HepG2 (cell line): ENCODE data around the gene ZNF506. TPM values are rescaled to one million over a fixed set of nuclear protein-coding genes. Genes with fewer than 3 reads are reported as not detected.

Experiments
- CCDC6 ChIP-seq: sonication (generic); formaldehyde crosslinking; IDR thresholded peaks from 2 replicates; pipeline ENCODE4 v1.8.1; 2022; ENCODE audit warnings: mild to moderate bottlenecking, missing genetic modification reagents, moderate library complexity
- HMG20B ChIP-seq: conservative IDR thresholded peaks from 2 replicates; pipeline ENCODE4 v1.6.1; 2016; ENCODE audit warnings: missing genetic modification reagents, missing compliant biosample characterization
- ISX ChIP-seq: sonication (generic); formaldehyde crosslinking; conservative IDR thresholded peaks from 2 replicates; pipeline ENCODE4 v1.5.0; 2020; ENCODE audit warnings: missing genetic modification reagents
- PHB2 ChIP-seq: fragments of 450-650 bp; IDR thresholded peaks from 2 replicates; pipeline ENCODE4 v1.6.1; 2018; ENCODE audit not compliant: partially characterized antibody
- RBM39 ChIP-seq: fragments of 200-400 bp; formaldehyde crosslinking; IDR thresholded peaks from one replicate; pipeline ENCODE4 v1.6.1; 2018; ENCODE audit warnings: antibody characterized with exemption, mild to moderate bottlenecking, low read depth, low read length; ENCODE audit not compliant: poor library complexity, severe bottlenecking
- RFXANK ChIP-seq: IDR thresholded peaks from 2 replicates; pipeline ENCODE4 v1.6.1; 2016
- SYNCRIP ChIP-seq: fragments of 200-400 bp; formaldehyde crosslinking; IDR thresholded peaks from 2 replicates; pipeline ENCODE4 v1.6.1; 2018; ENCODE audit warnings: mild to moderate bottlenecking, low read depth, low read length; ENCODE audit not compliant: insufficient read depth
- YY1 ChIP-seq: IDR thresholded peaks from 2 replicates; pipeline ENCODE4 v1.6.1; 2011; ENCODE audit warnings: low read length, low read depth, moderate library complexity, mild to moderate bottlenecking; ENCODE audit not compliant: insufficient read depth, insufficient replicate concordance
- ZBTB46 ChIP-seq: sonication (generic); formaldehyde crosslinking; IDR thresholded peaks from 2 replicates; pipeline ENCODE4 v1.4.0; 2020; ENCODE audit warnings: mild to moderate bottlenecking, missing genetic modification reagents, borderline replicate concordance
- ZNF124 ChIP-seq: sonication (generic); formaldehyde crosslinking; IDR thresholded peaks from 2 replicates; pipeline ENCODE4 v1.4.0; 2020; ENCODE audit warnings: missing genetic modification reagents
- ZNF17 ChIP-seq: sonication (generic); formaldehyde crosslinking; IDR thresholded peaks from 2 replicates; pipeline ENCODE4 v1.5.0; 2020; ENCODE audit warnings: mild to moderate bottlenecking, missing genetic modification reagents
- ZNF678 ChIP-seq: sonication (generic); formaldehyde crosslinking; IDR thresholded peaks from 2 replicates; pipeline ENCODE4 v1.4.0; 2020; ENCODE audit warnings: mild to moderate bottlenecking, missing genetic modification reagents
- ZNF703 ChIP-seq: sonication (generic); formaldehyde crosslinking; IDR thresholded peaks from 2 replicates; pipeline ENCODE4 v1.5.1; 2020; ENCODE audit warnings: missing genetic modification reagents, mild to moderate bottlenecking, moderate library complexity, borderline replicate concordance
- ZNF772 ChIP-seq: sonication (generic); formaldehyde crosslinking; IDR thresholded peaks from 2 replicates; pipeline ENCODE4 v1.5.0; 2020; ENCODE audit warnings: mild to moderate bottlenecking, missing genetic modification reagents
- ZNF775 ChIP-seq: sonication (generic); formaldehyde crosslinking; IDR thresholded peaks from 2 replicates; pipeline ENCODE4 v1.4.0; 2020; ENCODE audit warnings: missing genetic modification reagents, mild to moderate bottlenecking, moderate library complexity, borderline replicate concordance
- polyA plus RNA-seq, 8 experiments: library from polyadenylated mRNA; depleted of rRNA in 3 of 8; stranded (reverse) in 7 of 8; unstranded in 1 of 8; fragments of >200 nt; fragmentation: Illumina TruSeq in 4 of 8; extraction: Trizol in 4 of 8; gene quantifications; 2 replicates each; pipeline versions ENCODE4 v1.2.1 to v1.2.3, GENCODE V29; 2011 to 2016; ENCODE audit warnings: low read depth in 4 of 8, missing spikeins in 1 of 8, mixed read lengths in 1 of 8; ENCODE audit not compliant: insufficient read depth in 1 of 8
- total RNA-seq, 5 experiments: library from RNA; depleted of rRNA; stranded (reverse); fragments of >200 nt; fragmentation: Illumina TruSeq; extraction: Trizol; gene quantifications; 2 replicates each; pipeline ENCODE4 v1.2.3, GENCODE V29; 2016; ENCODE audit warnings: low read depth in 1 of 5
- TF ChIP-seq, protein P1 (sequence below): IDR thresholded peaks from 2 replicates; pipeline ENCODE4 v1.6.1; 2012; ENCODE audit warnings: inconsistent platforms
- TF ChIP-seq, protein P2 (sequence below): sonication (generic); formaldehyde crosslinking; IDR thresholded peaks from 2 replicates; pipeline ENCODE4 v1.4.0; 2020; ENCODE audit warnings: missing genetic modification reagents, borderline replicate concordance
- TF ChIP-seq, protein P3 (sequence below): sonication (generic); formaldehyde crosslinking; IDR thresholded peaks from 2 replicates; pipeline ENCODE4 v1.4.0; 2020; ENCODE audit warnings: missing genetic modification reagents, borderline replicate concordance
- TF ChIP-seq, protein P4 (sequence below): IDR thresholded peaks from 2 replicates; pipeline ENCODE4 v1.6.1; 2016; ENCODE audit warnings: mild to moderate bottlenecking, missing biosample characterization, missing genetic modification reagents

Gene ZNF506
- total and polyA plus RNA-seq, 2 of the 13 experiments (the other 11 are each of a cell fraction or from before 2014, with no cell fraction given) = not detected

DNA sequence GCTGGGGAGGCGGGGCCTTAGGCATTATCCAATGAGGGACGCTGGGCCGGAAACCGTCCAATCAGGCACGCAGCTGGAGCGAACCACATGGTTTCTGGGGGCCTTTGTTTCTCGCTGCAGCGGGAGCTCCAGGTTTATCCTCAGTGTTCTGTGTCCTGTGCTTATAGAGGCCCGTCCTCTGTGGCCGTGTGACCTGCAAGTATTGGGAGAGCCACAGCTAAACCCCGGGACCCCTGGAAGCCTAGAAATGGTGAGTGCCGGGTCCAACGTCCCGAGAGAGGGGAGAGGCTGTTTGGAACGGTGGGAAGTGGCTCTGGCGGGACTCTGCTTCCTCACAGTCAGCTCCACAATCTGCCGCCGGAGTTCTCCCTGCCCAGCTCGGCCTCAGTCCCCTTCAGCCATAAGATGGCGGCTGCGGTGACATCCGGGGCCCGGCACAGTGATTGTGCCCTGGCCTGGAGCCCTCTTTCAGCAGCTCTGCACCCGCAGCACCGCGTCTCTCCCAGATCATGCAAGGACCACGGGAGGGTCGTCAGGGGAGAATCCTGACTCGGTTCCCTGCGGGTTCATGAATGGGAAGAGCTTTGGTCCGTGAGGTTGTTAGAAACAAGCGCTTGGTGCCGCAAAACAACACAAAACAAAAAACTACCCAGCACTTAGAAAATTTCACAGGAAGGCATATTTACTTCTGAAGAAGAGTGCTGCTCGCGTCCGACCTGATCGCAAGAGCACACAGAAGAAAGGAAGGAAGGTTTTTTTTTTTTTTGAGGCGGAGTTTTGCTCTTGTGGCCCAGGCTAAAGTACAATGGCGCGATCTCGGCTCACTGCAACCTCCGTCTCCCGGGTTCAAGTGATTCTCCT is 44.4 kb upstream of the ZNF506 start, which contains the start of gene ZNF253 (continued):
- TF ChIP-seq ISX (CRISPR knock-in tag) (no peak), PHB2 (no peak), RFXANK (0 out of 2 replicates have a peak, but pooled peaks have one; percentile 56), CCDC6 (CRISPR knock-in tag) (no peak; the same call in 1 of the 2 replicates), ZNF703 (no peak), ZNF17 (CRISPR knock-in tag) (no peak), ZNF124 (no peak), YY1 (peak; percentile 88), ZBTB46 (CRISPR knock-in tag) (no peak), ZNF772 (CRISPR knock-in tag) (no peak), ZNF775 (no peak), RBM39 (peak; percentile 59), HMG20B (CRISPR knock-in tag) (no peak), SYNCRIP (no peak), ZNF678 (CRISPR knock-in tag) (peak; percentile 65; the same call in 1 of the 2 replicates)
- TF ChIP-seq, protein P1, sequence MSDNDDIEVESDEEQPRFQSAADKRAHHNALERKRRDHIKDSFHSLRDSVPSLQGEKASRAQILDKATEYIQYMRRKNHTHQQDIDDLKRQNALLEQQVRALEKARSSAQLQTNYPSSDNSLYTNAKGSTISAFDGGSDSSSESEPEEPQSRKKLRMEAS = peak; percentile 87
- TF ChIP-seq, protein P2, sequence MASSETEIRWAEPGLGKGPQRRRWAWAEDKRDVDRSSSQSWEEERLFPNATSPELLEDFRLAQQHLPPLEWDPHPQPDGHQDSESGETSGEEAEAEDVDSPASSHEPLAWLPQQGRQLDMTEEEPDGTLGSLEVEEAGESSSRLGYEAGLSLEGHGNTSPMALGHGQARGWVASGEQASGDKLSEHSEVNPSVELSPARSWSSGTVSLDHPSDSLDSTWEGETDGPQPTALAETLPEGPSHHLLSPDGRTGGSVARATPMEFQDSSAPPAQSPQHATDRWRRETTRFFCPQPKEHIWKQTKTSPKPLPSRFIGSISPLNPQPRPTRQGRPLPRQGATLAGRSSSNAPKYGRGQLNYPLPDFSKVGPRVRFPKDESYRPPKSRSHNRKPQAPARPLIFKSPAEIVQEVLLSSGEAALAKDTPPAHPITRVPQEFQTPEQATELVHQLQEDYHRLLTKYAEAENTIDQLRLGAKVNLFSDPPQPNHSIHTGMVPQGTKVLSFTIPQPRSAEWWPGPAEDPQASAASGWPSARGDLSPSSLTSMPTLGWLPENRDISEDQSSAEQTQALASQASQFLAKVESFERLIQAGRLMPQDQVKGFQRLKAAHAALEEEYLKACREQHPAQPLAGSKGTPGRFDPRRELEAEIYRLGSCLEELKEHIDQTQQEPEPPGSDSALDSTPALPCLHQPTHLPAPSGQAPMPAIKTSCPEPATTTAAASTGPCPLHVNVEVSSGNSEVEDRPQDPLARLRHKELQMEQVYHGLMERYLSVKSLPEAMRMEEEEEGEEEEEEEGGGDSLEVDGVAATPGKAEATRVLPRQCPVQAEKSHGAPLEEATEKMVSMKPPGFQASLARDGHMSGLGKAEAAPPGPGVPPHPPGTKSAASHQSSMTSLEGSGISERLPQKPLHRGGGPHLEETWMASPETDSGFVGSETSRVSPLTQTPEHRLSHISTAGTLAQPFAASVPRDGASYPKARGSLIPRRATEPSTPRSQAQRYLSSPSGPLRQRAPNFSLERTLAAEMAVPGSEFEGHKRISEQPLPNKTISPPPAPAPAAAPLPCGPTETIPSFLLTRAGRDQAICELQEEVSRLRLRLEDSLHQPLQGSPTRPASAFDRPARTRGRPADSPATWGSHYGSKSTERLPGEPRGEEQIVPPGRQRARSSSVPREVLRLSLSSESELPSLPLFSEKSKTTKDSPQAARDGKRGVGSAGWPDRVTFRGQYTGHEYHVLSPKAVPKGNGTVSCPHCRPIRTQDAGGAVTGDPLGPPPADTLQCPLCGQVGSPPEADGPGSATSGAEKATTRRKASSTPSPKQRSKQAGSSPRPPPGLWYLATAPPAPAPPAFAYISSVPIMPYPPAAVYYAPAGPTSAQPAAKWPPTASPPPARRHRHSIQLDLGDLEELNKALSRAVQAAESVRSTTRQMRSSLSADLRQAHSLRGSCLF (CRISPR knock-in tag) = no peak
- TF ChIP-seq, protein P3, sequence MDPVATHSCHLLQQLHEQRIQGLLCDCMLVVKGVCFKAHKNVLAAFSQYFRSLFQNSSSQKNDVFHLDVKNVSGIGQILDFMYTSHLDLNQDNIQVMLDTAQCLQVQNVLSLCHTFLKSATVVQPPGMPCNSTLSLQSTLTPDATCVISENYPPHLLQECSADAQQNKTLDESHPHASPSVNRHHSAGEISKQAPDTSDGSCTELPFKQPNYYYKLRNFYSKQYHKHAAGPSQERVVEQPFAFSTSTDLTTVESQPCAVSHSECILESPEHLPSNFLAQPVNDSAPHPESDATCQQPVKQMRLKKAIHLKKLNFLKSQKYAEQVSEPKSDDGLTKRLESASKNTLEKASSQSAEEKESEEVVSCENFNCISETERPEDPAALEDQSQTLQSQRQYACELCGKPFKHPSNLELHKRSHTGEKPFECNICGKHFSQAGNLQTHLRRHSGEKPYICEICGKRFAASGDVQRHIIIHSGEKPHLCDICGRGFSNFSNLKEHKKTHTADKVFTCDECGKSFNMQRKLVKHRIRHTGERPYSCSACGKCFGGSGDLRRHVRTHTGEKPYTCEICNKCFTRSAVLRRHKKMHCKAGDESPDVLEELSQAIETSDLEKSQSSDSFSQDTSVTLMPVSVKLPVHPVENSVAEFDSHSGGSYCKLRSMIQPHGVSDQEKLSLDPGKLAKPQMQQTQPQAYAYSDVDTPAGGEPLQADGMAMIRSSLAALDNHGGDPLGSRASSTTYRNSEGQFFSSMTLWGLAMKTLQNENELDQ (CRISPR knock-in tag) = no peak
- TF ChIP-seq, protein P4, sequence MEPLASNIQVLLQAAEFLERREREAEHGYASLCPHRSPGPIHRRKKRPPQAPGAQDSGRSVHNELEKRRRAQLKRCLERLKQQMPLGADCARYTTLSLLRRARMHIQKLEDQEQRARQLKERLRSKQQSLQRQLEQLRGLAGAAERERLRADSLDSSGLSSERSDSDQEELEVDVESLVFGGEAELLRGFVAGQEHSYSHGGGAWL (CRISPR knock-in tag) = no peak
